ENCODE data around the gene LURAP1L.
"Not testable (repeated sequence)": the region's sequence is repeated elsewhere in the genome, so short reads cannot be mapped to it uniquely, and the experiment has no call there.

Gene LURAP1L

GRCh38 chr9:12854221-12854620 is 79.4 kb downstream of the LURAP1L start:
- FAIRE-seq (no peak), DNase-seq (ENCODE audit: insufficient read length, low spot score) (no peak)

- FAIRE-seq (no peak), DNase-seq (ENCODE audit: insufficient read length, low spot score) (no peak)
Observed at GRCh38 chr9:12855066-12855465, 80.2 kb downstream of the LURAP1L start.

- FAIRE-seq: no peak
- DNase-seq (ENCODE audit: insufficient read length, low spot score): no peak
Observed at GRCh38 chr9:12856603-12857002, 81.8 kb downstream of the LURAP1L start.

- no peak for DNase-seq (ENCODE audit: insufficient read length, low spot score)
- no peak for FAIRE-seq
Observed at GRCh38 chr9:12859704-12860251, 85.0 kb downstream of the LURAP1L start.

- FAIRE-seq (peak; percentile 20), DNase-seq (ENCODE audit: insufficient read length, low spot score) (no peak)
Observed at GRCh38 chr9:12860998-12861397, 86.2 kb downstream of the LURAP1L start.

GRCh38 chr9:12862611-12863410 is 88.0 kb downstream of the LURAP1L start:
- no peak for FAIRE-seq
- DNase-seq (ENCODE audit: insufficient read length, low spot score): no peak

GRCh38 chr9:12863618-12864017 is 88.8 kb downstream of the LURAP1L start:
- DNase-seq (ENCODE audit: insufficient read length, low spot score) (no peak), FAIRE-seq (no peak)

GRCh38 chr9:12865380-12865779 is 90.6 kb downstream of the LURAP1L start:
- not testable (repeated sequence) for FAIRE-seq; DNase-seq (ENCODE audit: insufficient read length, low spot score)
